HEK293T (cell line): ENCODE data around the gene NOL7.

ENCODE experiments used
- CTCF ChIA-PET: fragments of 350-600 bp; formaldehyde crosslinking; extraction: SDS; loops from one replicate; lab custom pipeline; 2021; ENCODE audit warnings: antibody characterized with exemption, inconsistent platforms; lab: Yijun Ruan, JAX
- POLR2A ChIA-PET: fragments of 350-600 bp; formaldehyde crosslinking; extraction: SDS; loops from one replicate; lab custom pipeline; 2020; ENCODE audit warnings: antibody characterized with exemption, inconsistent platforms; lab: Yijun Ruan, JAX
- DNase-seq: peaks from one replicate; pipeline ENCODE4 v3.0.0; 2012; ENCODE audit warnings: mixed read lengths; ENCODE audit errors: extremely low spot score
- ARNT ChIP-seq: fragments of 450-650 bp; IDR thresholded peaks from 2 replicates; pipeline ENCODE4 v1.6.1; 2017; ENCODE audit warnings: mild to moderate bottlenecking
- FOXM1 ChIP-seq: fragments of 450-650 bp; IDR thresholded peaks from 2 replicates; pipeline ENCODE4 v1.6.1; 2017; ENCODE audit warnings: mild to moderate bottlenecking, borderline replicate concordance
- SP1 ChIP-seq: fragments of 450-650 bp; IDR thresholded peaks from 2 replicates; pipeline ENCODE4 v1.6.1; 2017
- ZNF384 ChIP-seq: fragments of 450-650 bp; IDR thresholded peaks from 2 replicates; pipeline ENCODE4 v1.6.1; 2016

Gene NOL7

GRCh38 chr6:13668291-13668928 lies 53.3 kb downstream of the NOL7 start:
- CTCF ChIA-PET, result no interaction called here
- DNase-seq, result no peak
- TF ChIP-seq FOXM1, result no peak
- peak; percentile 26; the same call in 1 of the 2 replicates for TF ChIP-seq ZNF384
- POLR2A ChIA-PET, result no interaction called here

DNA sequence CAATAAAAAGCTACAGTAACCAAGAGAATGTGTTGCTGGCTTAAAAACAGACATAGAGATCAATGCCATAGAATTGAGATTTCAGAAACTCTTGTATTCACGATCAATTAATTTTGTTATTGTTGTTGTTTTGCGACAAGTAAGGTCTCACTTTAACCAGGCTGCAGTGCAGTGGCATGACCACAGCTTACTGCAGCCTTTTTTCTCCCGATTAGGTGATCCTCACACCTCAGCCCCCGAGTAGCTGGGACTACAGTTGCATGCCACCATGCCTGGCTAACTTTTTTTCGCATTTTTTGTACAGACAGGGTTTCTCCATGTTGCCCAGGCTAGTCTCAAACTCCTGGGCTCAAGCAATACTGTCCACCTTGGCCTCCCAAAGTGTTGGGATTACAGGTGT lies 54.3 kb downstream of the NOL7 start:
- POLR2A ChIA-PET, result no interaction called here
- DNase-seq, result no peak
- TF ChIP-seq ARNT (no peak), SP1 (no peak)
- CTCF ChIA-PET, result no interaction called here
